ENCODE data around the gene TSPAN15. TPM values are rescaled to one million over a fixed set of nuclear protein-coding genes. Genes with fewer than 3 reads are reported as not detected.
"Not testable (repeated sequence)": the region's sequence is repeated elsewhere in the genome, so short reads cannot be mapped to it uniquely, and the experiment has no call there.

Gene TSPAN15
- polyA plus RNA-seq, 5 donors: 37.9 to 44.7 (median 43.1) TPM

- not testable (repeated sequence) for DNase-seq
Measured at GRCh38 chr10:69536521-69536920, 85.3 kb downstream of the TSPAN15 start.

GRCh38 chr10:69537449-69537848 lies 86.2 kb downstream of the TSPAN15 start:
- no peak for DNase-seq

GRCh38 chr10:69538461-69538860 lies 87.2 kb downstream of the TSPAN15 start:
- no peak for DNase-seq

GRCh38 chr10:69541463-69541862 lies 90.2 kb downstream of the TSPAN15 start:
- DNase-seq: no peak

GRCh38 chr10:69549959-69550358 lies 98.7 kb downstream of the TSPAN15 start:
- no peak for DNase-seq

- no peak for DNase-seq
Measured at GRCh38 chr10:69552268-69552667, 101.0 kb downstream of the TSPAN15 start.

- no peak for DNase-seq
Measured at GRCh38 chr10:69553328-69553727, 102.1 kb downstream of the TSPAN15 start.

- DNase-seq: no peak
Measured at GRCh38 chr10:69554611-69555010, 103.3 kb downstream of the TSPAN15 start.

Other genes starting within 250 kb of the TSPAN15 start
- gene HKDC1, start 231.1 kb upstream of the TSPAN15 start, polyA plus RNA-seq (ENCODE audit: insufficient read depth in 1 of 5, insufficient read length in 5 of 5, low replicate concordance in 1 of 5): 1 to 10 TPM; 1.1 to 5.5 (median 3.4) TPM
- 10 to 100 TPM; 45.5 to 62.7 (median 53.4) TPM for gene HK1, start 173.0 kb upstream of the TSPAN15 start, polyA plus RNA-seq (ENCODE audit: insufficient read depth in 1 of 5, insufficient read length in 5 of 5, low replicate concordance in 1 of 5)
- gene TACR2, start 34.5 kb upstream of the TSPAN15 start, polyA plus RNA-seq (ENCODE audit: insufficient read depth in 1 of 5, insufficient read length in 5 of 5, low replicate concordance in 1 of 5): 1 to 10 TPM in 1 of 5 donors, under 1 TPM in 4; 0.45 to 1.0 (median 0.57) TPM
- gene NEUROG3, start 122.0 kb downstream of the TSPAN15 start, polyA plus RNA-seq (ENCODE audit: insufficient read depth in 1 of 5, insufficient read length in 5 of 5, low replicate concordance in 1 of 5): under 1 TPM in 3 of 5 donors, not detected in 2; 0.12 to 0.17 (median 0.13) TPM
- 1 to 10 TPM; 6.8 to 8.9 (median 7.4) TPM for gene FAM241B, start 178.8 kb downstream of the TSPAN15 start, polyA plus RNA-seq (ENCODE audit: insufficient read depth in 1 of 5, insufficient read length in 5 of 5, low replicate concordance in 1 of 5)